HepG2 (cell line): ENCODE measurements around the gene PDXDC1.
"Not testable (repeated sequence)": the region's sequence is repeated elsewhere in the genome, so short reads cannot be mapped to it uniquely, and the experiment has no call there.

ENCODE experiments used
- CHD4 ChIP-seq: fragments of 200-600 bp; sonication (generic); IDR thresholded peaks from 2 replicates; pipeline ENCODE4 v1.7.0; 2017; ENCODE audit warnings: mild to moderate bottlenecking, low read length, borderline replicate concordance
- CTCF ChIP-seq: sonication (generic); formaldehyde crosslinking; IDR thresholded peaks from 2 replicates; pipeline ENCODE4 v1.5.0; 2020; ENCODE audit warnings: mild to moderate bottlenecking, missing genetic modification reagents, moderate library complexity
- EZH2 ChIP-seq: conservative IDR thresholded peaks from 2 replicates; pipeline ENCODE4 v1.6.1; 2012; ENCODE audit warnings: mild to moderate bottlenecking, low read depth, low read length, moderate library complexity
- GABPB1 ChIP-seq: IDR thresholded peaks from 2 replicates; pipeline ENCODE4 v1.6.1; 2016; ENCODE audit warnings: mild to moderate bottlenecking, missing genetic modification reagents, moderate library complexity, missing compliant biosample characterization
- KLF15 ChIP-seq: sonication (generic); formaldehyde crosslinking; IDR thresholded peaks from 2 replicates; pipeline ENCODE4 v1.8.1; 2023; ENCODE audit warnings: borderline replicate concordance, mild to moderate bottlenecking, inconsistent platforms, missing genetic modification reagents, mixed read lengths
- MAX ChIP-seq: IDR thresholded peaks from 2 replicates; pipeline ENCODE4 v1.6.1; 2012; ENCODE audit warnings: inconsistent platforms
- POLR2A ChIP-seq, 2 experiments: IDR thresholded peaks; 2 replicates each; pipeline ENCODE4 v1.6.1; 2011; ENCODE audit warnings: low read depth in 2 of 2, low read length in 2 of 2, mild to moderate bottlenecking in 1 of 2, moderate library complexity in 1 of 2; ENCODE audit not compliant: insufficient read depth in 1 of 2
- RFX1 ChIP-seq: fragments of 450-650 bp; IDR thresholded peaks from 2 replicates; pipeline ENCODE4 v1.6.1; 2017
- WIZ ChIP-seq: sonication (generic); formaldehyde crosslinking; IDR thresholded peaks from 2 replicates; pipeline ENCODE4 v1.5.1; 2020; ENCODE audit warnings: mild to moderate bottlenecking, missing genetic modification reagents
- ZFP41 ChIP-seq: sonication (generic); formaldehyde crosslinking; IDR thresholded peaks from 2 replicates; pipeline ENCODE4 v1.4.0; 2020; ENCODE audit warnings: mild to moderate bottlenecking, missing genetic modification reagents, borderline replicate concordance
- ZNF24 ChIP-seq: fragments of 450-650 bp; IDR thresholded peaks from 2 replicates; pipeline ENCODE4 v1.6.1; 2017; ENCODE audit warnings: antibody characterized with exemption, mild to moderate bottlenecking
- ZNF343 ChIP-seq: sonication (generic); formaldehyde crosslinking; IDR thresholded peaks from 2 replicates; pipeline ENCODE4 v1.4.0; 2020; ENCODE audit warnings: mild to moderate bottlenecking, missing genetic modification reagents
- TF ChIP-seq, protein P1 (sequence below): sonication (generic); formaldehyde crosslinking; IDR thresholded peaks from 2 replicates; pipeline ENCODE4 v1.5.0; 2020; ENCODE audit warnings: mild to moderate bottlenecking, missing genetic modification reagents
- TF ChIP-seq, protein P2 (sequence below): sonication (generic); formaldehyde crosslinking; IDR thresholded peaks from 2 replicates; pipeline ENCODE4 v1.4.0; 2020; ENCODE audit warnings: missing genetic modification reagents

GRCh38 chr16:15027051-15027450 lies 52.2 kb downstream of the PDXDC1 start:
- TF ChIP-seq CHD4; ZNF24; ZFP41 (CRISPR knock-in tag); CTCF; ZNF343 (CRISPR knock-in tag); POLR2A (IDR thresholded peaks at IDR 0.05; ENCODE audit: insufficient read depth in 1 of 2, low read depth in 2 of 2, low read length in 2 of 2); RFX1; GABPB1 (CRISPR knock-in tag); EZH2; KLF15; MAX; WIZ (CRISPR knock-in tag): not testable (repeated sequence)
- TF ChIP-seq, protein P1, sequence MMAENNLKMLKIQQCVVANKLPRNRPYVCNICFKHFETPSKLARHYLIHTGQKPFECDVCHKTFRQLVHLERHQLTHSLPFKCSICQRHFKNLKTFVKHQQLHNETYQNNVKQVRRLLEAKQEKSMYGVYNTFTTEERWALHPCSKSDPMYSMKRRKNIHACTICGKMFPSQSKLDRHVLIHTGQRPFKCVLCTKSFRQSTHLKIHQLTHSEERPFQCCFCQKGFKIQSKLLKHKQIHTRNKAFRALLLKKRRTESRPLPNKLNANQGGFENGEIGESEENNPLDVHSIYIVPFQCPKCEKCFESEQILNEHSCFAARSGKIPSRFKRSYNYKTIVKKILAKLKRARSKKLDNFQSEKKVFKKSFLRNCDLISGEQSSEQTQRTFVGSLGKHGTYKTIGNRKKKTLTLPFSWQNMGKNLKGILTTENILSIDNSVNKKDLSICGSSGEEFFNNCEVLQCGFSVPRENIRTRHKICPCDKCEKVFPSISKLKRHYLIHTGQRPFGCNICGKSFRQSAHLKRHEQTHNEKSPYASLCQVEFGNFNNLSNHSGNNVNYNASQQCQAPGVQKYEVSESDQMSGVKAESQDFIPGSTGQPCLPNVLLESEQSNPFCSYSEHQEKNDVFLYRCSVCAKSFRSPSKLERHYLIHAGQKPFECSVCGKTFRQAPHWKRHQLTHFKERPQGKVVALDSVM (CRISPR knock-in tag), result not testable (repeated sequence)
- TF ChIP-seq, protein P2, sequence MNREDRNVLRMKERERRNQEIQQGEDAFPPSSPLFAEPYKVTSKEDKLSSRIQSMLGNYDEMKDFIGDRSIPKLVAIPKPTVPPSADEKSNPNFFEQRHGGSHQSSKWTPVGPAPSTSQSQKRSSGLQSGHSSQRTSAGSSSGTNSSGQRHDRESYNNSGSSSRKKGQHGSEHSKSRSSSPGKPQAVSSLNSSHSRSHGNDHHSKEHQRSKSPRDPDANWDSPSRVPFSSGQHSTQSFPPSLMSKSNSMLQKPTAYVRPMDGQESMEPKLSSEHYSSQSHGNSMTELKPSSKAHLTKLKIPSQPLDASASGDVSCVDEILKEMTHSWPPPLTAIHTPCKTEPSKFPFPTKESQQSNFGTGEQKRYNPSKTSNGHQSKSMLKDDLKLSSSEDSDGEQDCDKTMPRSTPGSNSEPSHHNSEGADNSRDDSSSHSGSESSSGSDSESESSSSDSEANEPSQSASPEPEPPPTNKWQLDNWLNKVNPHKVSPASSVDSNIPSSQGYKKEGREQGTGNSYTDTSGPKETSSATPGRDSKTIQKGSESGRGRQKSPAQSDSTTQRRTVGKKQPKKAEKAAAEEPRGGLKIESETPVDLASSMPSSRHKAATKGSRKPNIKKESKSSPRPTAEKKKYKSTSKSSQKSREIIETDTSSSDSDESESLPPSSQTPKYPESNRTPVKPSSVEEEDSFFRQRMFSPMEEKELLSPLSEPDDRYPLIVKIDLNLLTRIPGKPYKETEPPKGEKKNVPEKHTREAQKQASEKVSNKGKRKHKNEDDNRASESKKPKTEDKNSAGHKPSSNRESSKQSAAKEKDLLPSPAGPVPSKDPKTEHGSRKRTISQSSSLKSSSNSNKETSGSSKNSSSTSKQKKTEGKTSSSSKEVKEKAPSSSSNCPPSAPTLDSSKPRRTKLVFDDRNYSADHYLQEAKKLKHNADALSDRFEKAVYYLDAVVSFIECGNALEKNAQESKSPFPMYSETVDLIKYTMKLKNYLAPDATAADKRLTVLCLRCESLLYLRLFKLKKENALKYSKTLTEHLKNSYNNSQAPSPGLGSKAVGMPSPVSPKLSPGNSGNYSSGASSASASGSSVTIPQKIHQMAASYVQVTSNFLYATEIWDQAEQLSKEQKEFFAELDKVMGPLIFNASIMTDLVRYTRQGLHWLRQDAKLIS (CRISPR knock-in tag), result not testable (repeated sequence)
